GM21619 (cell line): ENCODE data around the gene MOB3C.

Experiments
- ATAC-seq: cut with Tn5 transposase; IDR thresholded peaks from one replicate; pipeline ENCODE4 v1.9.1; 2021; ENCODE audit not compliant: unreplicated experiment

Gene MOB3C

GRCh38 chr1:46580140-46580903, 36.3 kb downstream of the MOB3C start:
- no peak for ATAC-seq

GRCh38 chr1:46577671-46578070, 38.9 kb downstream of the MOB3C start:
- no peak for ATAC-seq

DNA sequence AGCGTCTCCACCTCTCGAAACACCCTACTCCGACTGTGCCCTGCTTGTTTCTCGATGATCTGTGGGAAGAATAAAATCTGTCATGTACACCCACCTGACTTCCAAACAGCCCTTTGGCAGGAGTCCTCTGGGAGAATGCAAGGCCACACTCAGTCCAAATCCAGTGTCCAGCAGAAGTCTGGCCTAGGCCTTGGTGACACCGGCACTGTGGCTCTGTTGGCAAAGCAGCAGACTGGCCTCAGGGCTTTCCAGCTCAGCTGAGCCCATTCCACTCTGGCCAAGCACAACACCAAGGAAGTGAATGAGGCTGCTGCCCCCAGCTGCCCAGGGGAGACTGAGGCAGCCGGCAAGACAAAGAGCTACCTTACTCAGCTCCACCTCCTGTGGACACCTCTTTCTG, 40.0 kb downstream of the MOB3C start:
- ATAC-seq, result no peak

GRCh38 chr1:46575778-46576177, 40.8 kb downstream of the MOB3C start:
- ATAC-seq, result no peak

DNA sequence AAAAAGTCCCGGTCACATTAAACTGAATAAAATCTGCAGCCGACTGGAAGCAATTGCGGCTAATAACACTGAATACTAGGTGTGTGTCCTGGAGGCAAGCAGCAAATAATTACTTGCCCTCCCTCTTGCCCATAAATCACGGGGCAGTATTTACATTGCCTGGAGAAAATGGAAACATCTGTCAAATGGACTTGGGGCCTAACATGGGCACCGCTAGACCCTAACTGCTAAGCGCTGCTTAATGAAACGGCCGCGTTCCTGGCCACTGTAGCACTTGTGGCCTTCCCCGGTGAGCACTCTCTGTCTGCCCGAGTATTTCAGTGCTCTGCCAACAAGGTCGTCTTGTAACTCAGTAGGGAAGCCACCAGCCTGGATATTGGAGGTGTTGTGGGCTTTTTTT, 41.3 kb downstream of the MOB3C start:
- no peak for ATAC-seq

- ATAC-seq, result no peak
Measured at GRCh38 chr1:46571691-46572225, 44.9 kb downstream of the MOB3C start.

GRCh38 chr1:46569884-46570725, 46.5 kb downstream of the MOB3C start:
- no peak for ATAC-seq

- ATAC-seq, result no peak
Measured at GRCh38 chr1:46569116-46569515, 47.5 kb downstream of the MOB3C start.

GRCh38 chr1:46568461-46568891, 48.1 kb downstream of the MOB3C start:
- ATAC-seq, result no peak

DNA sequence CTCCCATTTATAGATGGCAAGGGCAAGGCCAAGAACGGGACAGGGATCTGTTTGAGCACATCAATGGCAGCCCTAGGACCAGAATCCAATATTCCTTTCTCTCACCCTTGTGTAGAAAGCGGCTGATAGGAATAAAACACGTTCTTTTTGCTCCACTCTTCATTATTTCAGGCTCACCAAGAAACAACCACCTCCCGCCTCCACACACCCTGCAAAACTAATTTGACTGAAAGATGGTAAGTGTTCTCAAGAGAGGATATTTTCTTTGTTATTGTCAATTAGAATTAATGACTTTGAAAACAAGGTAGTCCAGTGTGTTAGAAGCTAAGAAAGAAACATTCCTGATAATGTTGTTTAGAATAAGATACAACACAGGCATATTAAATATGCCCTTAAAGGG, 53.3 kb downstream of the MOB3C start:
- no peak for ATAC-seq

DNA sequence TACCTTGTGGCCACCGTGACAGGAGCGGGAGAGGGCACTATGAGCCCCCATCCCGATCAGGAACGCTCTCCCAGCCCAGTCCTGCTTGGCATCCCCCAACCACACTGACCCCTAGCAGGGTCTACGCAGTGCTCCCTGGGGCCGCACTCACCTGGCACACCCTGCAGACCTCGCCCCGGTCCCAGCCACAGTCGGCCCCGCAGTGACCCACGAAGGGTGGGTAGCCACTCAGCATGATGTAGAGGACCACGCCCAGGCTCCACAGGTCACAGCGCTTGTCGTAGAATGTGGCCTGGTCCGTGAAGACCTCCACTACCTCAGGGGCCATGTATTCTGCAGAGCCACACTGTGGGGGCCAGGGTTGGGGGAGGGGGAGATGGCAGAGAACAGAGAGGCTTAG, 54.1 kb downstream of the MOB3C start:
- no peak for ATAC-seq

DNA sequence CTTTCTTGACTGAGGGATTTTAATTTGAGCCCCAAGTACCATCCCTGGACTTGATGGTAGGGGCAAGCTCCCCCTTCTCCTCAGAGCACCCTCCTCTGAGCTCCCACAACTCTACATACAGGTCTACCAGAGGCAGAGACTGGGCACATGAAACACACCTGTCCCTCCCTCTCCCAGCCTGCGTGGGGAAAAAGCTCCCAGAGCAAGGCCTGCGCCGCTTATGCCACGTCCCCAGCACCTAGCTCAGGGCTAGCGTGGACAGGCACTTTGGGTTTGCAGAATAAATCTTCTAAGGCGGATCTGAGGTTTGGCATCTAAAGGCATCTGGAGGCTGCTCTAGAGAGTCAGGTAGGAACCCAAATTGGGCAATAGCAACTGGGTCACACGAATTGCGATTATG, 57.6 kb downstream of the MOB3C start:
- no peak for ATAC-seq

GRCh38 chr1:46558141-46558963, 58.3 kb downstream of the MOB3C start:
- ATAC-seq, result no peak
